Omental fat pad (tissue), 4 donors: ENCODE results near the gene FASTKD2. TPM values are rescaled to one million over a fixed set of nuclear protein-coding genes. Genes with fewer than 3 reads are reported as not detected.

Experiments used
- ATAC-seq: fragments of 150-250 bp; one replicate; pipeline ENCODE4 v1.9.1; 2016; ENCODE audit warnings: mild to moderate bottlenecking, moderate library complexity; ENCODE audit not compliant: low FRiP score
- DNase-seq: peaks from one replicate; pipeline ENCODE4 v3.0.0-alpha.2; 2019; ENCODE audit warnings: low spot score
- total RNA-seq, 4 donors: library from RNA; depleted of rRNA; stranded (reverse); fragments of >200 nt; gene quantifications; one replicate each; pipeline ENCODE4 v1.1.0, GENCODE V29; 2016
- TF ChIP-seq, protein P1 (sequence below), 3 donors: fragments of 450-650 bp; IDR thresholded peaks; one replicate each; pipeline ENCODE4 v1.5.1; 2016 to 2017; ENCODE audit warnings: antibody characterized with exemption in 3 of 3, mild to moderate bottlenecking in 3 of 3, moderate library complexity in 2 of 3

FASTKD2 gene
- total RNA-seq, 4 donors from 2014 or later: 27.8 to 51.3 (median 31.3) TPM

DNA sequence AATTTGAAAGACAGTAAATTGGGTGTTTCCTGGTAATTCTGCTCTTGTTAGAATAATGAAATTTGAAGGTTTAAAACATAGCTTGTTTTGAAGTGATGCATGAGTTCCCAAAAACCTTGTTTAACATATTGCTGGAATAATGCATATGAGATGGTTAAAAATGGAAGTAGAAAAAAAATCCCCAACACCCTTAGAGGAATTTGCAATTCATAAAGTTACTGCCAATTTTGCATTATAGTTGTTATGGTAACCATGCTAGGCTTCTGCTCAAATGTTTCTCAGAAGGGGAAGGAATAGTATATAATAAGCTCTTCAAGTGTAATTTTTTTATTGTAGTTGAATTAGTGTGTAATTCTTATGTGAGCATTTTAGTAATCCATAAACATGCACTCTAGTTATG is 49.1 kb downstream of the FASTKD2 start:
- DNase-seq (no peak), ATAC-seq (no peak)
- TF ChIP-seq, protein P1, sequence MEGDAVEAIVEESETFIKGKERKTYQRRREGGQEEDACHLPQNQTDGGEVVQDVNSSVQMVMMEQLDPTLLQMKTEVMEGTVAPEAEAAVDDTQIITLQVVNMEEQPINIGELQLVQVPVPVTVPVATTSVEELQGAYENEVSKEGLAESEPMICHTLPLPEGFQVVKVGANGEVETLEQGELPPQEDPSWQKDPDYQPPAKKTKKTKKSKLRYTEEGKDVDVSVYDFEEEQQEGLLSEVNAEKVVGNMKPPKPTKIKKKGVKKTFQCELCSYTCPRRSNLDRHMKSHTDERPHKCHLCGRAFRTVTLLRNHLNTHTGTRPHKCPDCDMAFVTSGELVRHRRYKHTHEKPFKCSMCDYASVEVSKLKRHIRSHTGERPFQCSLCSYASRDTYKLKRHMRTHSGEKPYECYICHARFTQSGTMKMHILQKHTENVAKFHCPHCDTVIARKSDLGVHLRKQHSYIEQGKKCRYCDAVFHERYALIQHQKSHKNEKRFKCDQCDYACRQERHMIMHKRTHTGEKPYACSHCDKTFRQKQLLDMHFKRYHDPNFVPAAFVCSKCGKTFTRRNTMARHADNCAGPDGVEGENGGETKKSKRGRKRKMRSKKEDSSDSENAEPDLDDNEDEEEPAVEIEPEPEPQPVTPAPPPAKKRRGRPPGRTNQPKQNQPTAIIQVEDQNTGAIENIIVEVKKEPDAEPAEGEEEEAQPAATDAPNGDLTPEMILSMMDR (IDR thresholded peaks at IDR 0.05): no peak

DNA sequence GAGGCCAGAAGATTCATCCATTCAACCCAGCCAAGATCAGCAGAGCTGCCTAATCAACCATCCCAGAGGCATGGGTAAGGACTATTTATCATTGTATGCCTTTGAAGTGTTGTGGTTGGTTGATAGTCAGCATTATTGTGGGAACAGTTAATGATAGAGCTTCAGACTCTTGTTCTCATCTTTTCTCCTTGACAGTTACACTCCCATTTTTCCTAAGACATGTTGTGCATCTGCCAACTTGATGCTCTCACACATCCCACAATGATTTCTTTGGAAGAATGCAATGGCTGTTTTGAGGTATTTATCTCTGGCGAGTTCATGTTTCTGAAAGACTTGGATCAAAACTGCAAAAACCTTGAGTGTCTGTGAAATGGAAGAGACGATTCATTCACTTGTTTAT is 55.4 kb downstream of the FASTKD2 start:
- ATAC-seq (peak; percentile 50), DNase-seq (no peak)
- TF ChIP-seq, protein P1 (IDR thresholded peaks at IDR 0.05): no peak

DNA sequence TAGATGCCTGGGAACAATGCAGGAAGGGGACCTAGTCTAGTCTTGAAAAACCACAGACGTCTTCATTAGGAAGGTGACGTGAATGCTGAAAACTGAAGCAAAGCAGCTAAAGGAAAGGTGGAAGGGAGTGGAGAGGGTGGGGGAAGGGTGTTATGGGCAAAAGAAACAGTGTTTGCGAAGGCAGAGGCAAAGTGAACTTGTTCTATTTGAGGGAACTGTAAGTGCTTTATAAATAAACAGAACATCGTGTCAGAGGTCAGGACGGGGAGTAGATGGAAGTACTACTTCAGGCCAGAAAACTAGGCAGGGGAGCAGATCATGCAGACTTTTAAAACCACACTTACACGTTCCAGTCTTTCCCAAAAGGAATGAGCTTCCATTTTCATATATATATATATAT is 57.8 kb downstream of the FASTKD2 start:
- ATAC-seq: peak; percentile 48
- no peak for DNase-seq
- TF ChIP-seq, protein P1 (IDR thresholded peaks at IDR 0.05): no peak

DNA sequence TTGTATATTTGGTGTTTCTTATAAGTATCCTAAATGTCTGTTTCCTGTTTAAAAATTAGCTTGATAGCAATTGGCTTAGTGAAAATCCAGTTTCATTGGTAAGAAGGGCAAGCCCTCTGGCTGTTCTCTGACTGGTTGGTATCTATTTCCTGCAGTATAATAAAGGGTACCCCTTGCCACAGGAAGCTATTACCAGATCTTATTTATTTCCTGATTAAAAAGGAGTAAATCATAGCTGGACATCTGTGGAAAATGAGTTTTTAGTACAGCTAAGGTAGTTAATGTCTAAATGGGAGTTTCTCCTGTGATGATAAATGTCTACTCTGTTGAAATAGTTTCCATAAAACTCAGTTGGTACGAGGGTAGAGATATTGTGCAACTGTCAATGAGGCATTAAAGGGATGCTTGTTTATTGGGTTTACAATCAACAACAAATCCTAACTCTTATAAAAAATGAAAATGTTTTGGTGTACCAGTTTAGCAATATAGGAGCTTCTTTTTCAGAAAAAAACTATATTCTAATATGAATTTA is 58.7 kb downstream of the FASTKD2 start:
- ATAC-seq (peak; percentile 68), DNase-seq (no peak)
- TF ChIP-seq, protein P1 (IDR thresholded peaks at IDR 0.05): no peak

DNA sequence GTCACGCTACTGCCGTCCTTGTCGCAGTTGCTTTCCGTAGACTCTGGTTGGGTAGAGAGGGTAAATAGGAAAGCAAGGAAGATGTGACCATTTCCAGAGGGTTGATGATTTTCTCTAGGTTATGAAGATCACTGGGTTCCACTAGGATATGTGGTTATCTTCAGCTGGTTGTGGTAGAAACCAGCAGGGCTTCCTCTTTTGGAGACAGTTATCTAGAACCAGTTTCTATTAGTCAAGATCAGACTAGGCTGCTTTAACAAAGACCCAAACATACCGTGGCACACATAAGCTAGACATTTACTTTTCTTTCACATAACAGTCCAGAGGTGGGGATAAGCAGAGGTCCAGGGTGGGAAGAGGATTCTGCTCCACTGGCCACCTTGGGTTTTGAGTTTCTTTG is 59.6 kb downstream of the FASTKD2 start:
- DNase-seq (no peak), ATAC-seq (no peak)

DNA sequence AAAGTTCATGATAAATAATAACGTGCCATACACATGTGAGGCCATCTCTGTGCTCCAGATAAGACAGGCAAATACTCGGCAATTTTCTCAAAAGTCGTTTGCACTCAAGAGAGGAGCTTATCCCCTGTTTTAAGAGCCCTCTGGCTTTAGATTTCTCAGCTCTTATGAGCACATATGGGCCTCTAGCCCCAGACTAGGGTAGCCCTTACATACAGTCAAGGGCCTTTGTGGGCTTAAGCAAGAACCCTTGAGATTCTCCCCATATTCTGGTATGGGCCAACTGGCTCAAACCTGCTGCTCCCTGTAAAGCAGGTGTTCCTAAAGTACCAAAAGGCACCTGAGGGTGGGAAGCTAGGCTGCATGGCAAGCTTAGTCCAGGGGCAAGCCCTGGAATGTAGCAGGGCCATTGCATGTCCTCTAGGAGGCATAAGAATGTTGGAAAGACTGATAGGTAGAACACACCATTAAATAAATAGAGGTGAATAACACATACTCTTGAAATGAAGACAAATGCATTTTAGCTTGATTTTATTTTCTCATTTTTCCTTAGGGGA is 66.1 kb downstream of the FASTKD2 start:
- ATAC-seq (no peak), DNase-seq (no peak)
- TF ChIP-seq, protein P1 (IDR thresholded peaks at IDR 0.05): no peak

More for the DNA sequence above, 59.6 kb downstream of the FASTKD2 start:
- TF ChIP-seq, protein P1 (IDR thresholded peaks at IDR 0.05): no peak

DNA sequence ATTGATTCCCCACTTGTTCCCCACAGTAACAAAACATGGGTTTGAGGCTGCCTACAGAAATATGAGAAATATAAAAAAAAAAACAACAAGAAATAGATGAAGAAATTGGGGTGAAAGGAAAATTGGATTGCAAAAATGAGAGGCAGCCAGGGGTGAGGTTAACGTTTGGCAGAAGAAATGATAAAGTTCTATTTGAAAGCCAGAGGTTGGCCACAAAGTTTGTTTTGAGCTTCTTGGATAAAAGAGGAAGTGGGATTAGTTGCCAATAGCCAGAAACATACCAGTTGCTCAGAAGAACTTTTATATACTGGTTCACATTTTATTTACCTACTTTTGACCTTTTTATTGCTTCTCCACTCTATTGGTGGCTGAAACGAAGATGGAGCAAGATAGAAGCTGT is 67.5 kb downstream of the FASTKD2 start:
- DNase-seq (no peak), ATAC-seq (no peak)
- TF ChIP-seq, protein P1 (IDR thresholded peaks at IDR 0.05): no peak
